H1 (cell line): ENCODE results near the gene SLC6A18. TPM values are rescaled to one million over a fixed set of nuclear protein-coding genes. Genes with fewer than 3 reads are reported as not detected.

ENCODE experiments used
- CEBPB ChIP-seq: IDR thresholded peaks from 2 replicates; pipeline ENCODE4 v1.6.1; 2012; ENCODE audit warnings: low read depth, low read length
- JUN ChIP-seq: IDR thresholded peaks from 2 replicates; pipeline ENCODE4 v1.6.1; 2011; ENCODE audit warnings: low read depth, mild to moderate bottlenecking, improper control_type of control experiment, low read length
- KDM5A ChIP-seq: fragments of 200-600 bp; IDR thresholded peaks from 2 replicates; pipeline ENCODE4 v1.7.1; 2012; ENCODE audit warnings: mild to moderate bottlenecking, low read length, inconsistent platforms, mixed read lengths
- SIX5 ChIP-seq: IDR thresholded peaks from 2 replicates; pipeline ENCODE4 v1.6.1; 2011; ENCODE audit warnings: mild to moderate bottlenecking, low read depth, low read length
- SP4 ChIP-seq: IDR thresholded peaks from 2 replicates; pipeline ENCODE4 v1.6.1; 2012; ENCODE audit warnings: low read length, inconsistent platforms
- polyA plus RNA-seq, 7 experiments: library from polyadenylated mRNA; depleted of rRNA in 3 of 7; stranded (reverse) in 5 of 7; unstranded in 2 of 7; fragments of >200 nt in 5 of 7; fragments of 200-250 nt in 2 of 7; gene quantifications; 1 replicate in 5 of 7; 2 replicates in 1 of 7; 4 replicates in 1 of 7; pipeline versions ENCODE4 v1.2.1 to v1.2.3, GENCODE V29; 2011 to 2013; ENCODE audit warnings: missing spikeins in 2 of 7, mixed read lengths in 2 of 7
- total RNA-seq: library from RNA; stranded (reverse); fragmentation: NEBNext Ultra II Directional; extraction: Animal tissue kit (Norgen Biotek cat#: 25700); gene quantifications from 2 replicates; pipeline ENCODE4 v1.2.1, GENCODE V29; 2021
- TF ChIP-seq, protein P1 (sequence below), 3 experiments: IDR thresholded peaks; 1 replicate in 2 of 3; 2 replicates in 1 of 3; pipeline versions ENCODE4 v1.5.1 to v1.6.1; 2011; ENCODE audit warnings: low read length in 3 of 3, mild to moderate bottlenecking in 3 of 3, inconsistent platforms in 2 of 3, low read depth in 1 of 3, moderate library complexity in 1 of 3; ENCODE audit not compliant: insufficient read depth in 1 of 3; ENCODE audit errors: control extremely low read depth in 1 of 3

The SLC6A18 gene
- total and polyA plus RNA-seq, 2 of the 8 experiments (the other 6 are each of a cell fraction or from before 2014, with no cell fraction given), result not detected

DNA sequence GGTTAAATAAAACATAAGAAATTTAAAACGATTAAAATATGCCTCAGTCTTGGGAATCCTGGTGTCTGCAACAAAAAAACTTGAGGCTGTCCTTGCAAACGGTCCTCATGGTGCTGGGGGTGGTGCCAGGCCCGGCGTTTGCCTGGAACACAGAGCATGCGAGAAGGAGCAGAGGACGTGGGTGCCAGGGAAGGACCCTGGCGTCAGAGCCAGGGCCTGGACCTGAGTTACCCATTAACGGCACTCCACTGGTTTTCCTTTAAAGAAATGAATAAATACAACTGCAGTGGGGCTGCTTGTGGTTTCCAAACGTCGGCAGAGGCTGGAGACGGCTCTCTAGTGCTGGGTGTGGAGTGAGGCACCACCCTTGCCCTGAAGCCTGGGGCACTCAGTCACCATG, at the start of gene SLC6A18 (continued):
- no peak for TF ChIP-seq CEBPB
- TF ChIP-seq, protein P1, sequence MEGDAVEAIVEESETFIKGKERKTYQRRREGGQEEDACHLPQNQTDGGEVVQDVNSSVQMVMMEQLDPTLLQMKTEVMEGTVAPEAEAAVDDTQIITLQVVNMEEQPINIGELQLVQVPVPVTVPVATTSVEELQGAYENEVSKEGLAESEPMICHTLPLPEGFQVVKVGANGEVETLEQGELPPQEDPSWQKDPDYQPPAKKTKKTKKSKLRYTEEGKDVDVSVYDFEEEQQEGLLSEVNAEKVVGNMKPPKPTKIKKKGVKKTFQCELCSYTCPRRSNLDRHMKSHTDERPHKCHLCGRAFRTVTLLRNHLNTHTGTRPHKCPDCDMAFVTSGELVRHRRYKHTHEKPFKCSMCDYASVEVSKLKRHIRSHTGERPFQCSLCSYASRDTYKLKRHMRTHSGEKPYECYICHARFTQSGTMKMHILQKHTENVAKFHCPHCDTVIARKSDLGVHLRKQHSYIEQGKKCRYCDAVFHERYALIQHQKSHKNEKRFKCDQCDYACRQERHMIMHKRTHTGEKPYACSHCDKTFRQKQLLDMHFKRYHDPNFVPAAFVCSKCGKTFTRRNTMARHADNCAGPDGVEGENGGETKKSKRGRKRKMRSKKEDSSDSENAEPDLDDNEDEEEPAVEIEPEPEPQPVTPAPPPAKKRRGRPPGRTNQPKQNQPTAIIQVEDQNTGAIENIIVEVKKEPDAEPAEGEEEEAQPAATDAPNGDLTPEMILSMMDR (IDR thresholded peaks at IDR 0.05; ENCODE audit: control extremely low read depth in 1 of 3, insufficient read depth in 1 of 3, low read depth in 1 of 3, low read length in 3 of 3), result no peak
- TF ChIP-seq JUN, result no peak
- no peak for TF ChIP-seq SP4
- no peak for TF ChIP-seq KDM5A
- TF ChIP-seq SIX5, result no peak
